Gastroesophageal sphincter (tissue), 4 donors: ENCODE data around the gene PLEKHG2. TPM values are rescaled to one million over a fixed set of nuclear protein-coding genes. Genes with fewer than 3 reads are reported as not detected.

Experiments used
- ATAC-seq: fragments of 150-250 bp; one replicate; pipeline ENCODE4 v1.9.1; 2016; ENCODE audit warnings: mild to moderate bottlenecking, moderate library complexity
- H3K27ac ChIP-seq, 4 donors: fragments of 200-600 bp; sonication (generic) in 3 of 4; 1 replicate in 3 of 4; 2 replicates in 1 of 4; pipeline ENCODE4 v1.5.1; 2016 to 2019
- H3K27me3 ChIP-seq: fragments of 200-600 bp; sonication (generic); one replicate; pipeline ENCODE4 v1.5.1; 2019
- H3K36me3 ChIP-seq, 2 donors: fragments of 200-600 bp; sonication (generic); one replicate each; pipeline ENCODE4 v1.5.1; 2019; ENCODE audit warnings: control low read depth in 1 of 2
- H3K4me1 ChIP-seq, 3 donors: fragments of 200-600 bp; sonication (generic); 1 replicate in 2 of 3; 2 replicates in 1 of 3; pipeline ENCODE4 v1.5.1; 2016 to 2019; ENCODE audit warnings: control low read depth in 2 of 3
- H3K4me3 ChIP-seq, 2 donors: fragments of 200-600 bp; sonication (generic); one replicate each; pipeline ENCODE4 v1.5.1; 2019; ENCODE audit warnings: mild to moderate bottlenecking in 1 of 2, moderate library complexity in 1 of 2
- H3K9me3 ChIP-seq, 3 donors: fragments of 200-600 bp; sonication (generic); one replicate each; pipeline ENCODE4 v1.5.1; 2017 to 2019; ENCODE audit warnings: control low read depth in 2 of 3
- CTCF ChIP-seq, 4 experiments: fragments of 200-600 bp in 2 of 4; fragments of 450-650 bp in 2 of 4; sonication (generic) in 1 of 4; IDR thresholded peaks; one replicate each; pipeline ENCODE4 v1.5.1; 2017 to 2019; ENCODE audit warnings: antibody characterized with exemption in 4 of 4, mild to moderate bottlenecking in 2 of 4, moderate library complexity in 2 of 4
- EP300 ChIP-seq: sonication (generic); formaldehyde crosslinking; IDR thresholded peaks from one replicate; pipeline ENCODE4 v1.6.1; 2017; ENCODE audit warnings: antibody characterized with exemption, mild to moderate bottlenecking
- POLR2A ChIP-seq, 2 donors: fragments of 450-650 bp; IDR thresholded peaks; one replicate each; pipeline ENCODE4 v1.6.1; 2017; ENCODE audit warnings: antibody characterized with exemption in 2 of 2, mild to moderate bottlenecking in 2 of 2, moderate library complexity in 1 of 2
- POLR2AphosphoS5 ChIP-seq: sonication (generic); formaldehyde crosslinking; IDR thresholded peaks from one replicate; pipeline ENCODE4 v1.6.1; 2017; ENCODE audit warnings: antibody characterized with exemption
- WGBS, 2 donors: methylation state at CpG; one replicate each; pipeline ENCODE4 v1.1.5; 2018; ENCODE audit warnings: low coverage in 1 of 2; 5-methylcytosine and 5-hydroxymethylcytosine counted together
- total RNA-seq, 4 donors: library from RNA; depleted of rRNA; stranded (reverse); fragments of >200 nt; gene quantifications; one replicate each; pipeline ENCODE4 v1.1.0, GENCODE V29; 2016

Gene PLEKHG2
- total RNA-seq, 4 donors from 2014 or later: 19.5 to 35.3 (median 23.4) TPM

- ATAC-seq: no peak
- WGBS, 2 donors: 82 to 92% methylated on average over 6 to 7 of the region's 7 CpGs
- TF ChIP-seq POLR2A (IDR thresholded peaks at IDR 0.05): no peak
- no peak for TF ChIP-seq POLR2AphosphoS5
- no peak for TF ChIP-seq CTCF (IDR thresholded peaks at IDR 0.05)
- no peak for TF ChIP-seq EP300
- H3K4me3 ChIP-seq: no peak overlapping the region
- H3K36me3 ChIP-seq: peaks cover 0 to 44% of the 10 kb centered on the region in 2 donors
- H3K27me3 ChIP-seq: no peaks in the 10 kb centered on the region
- H3K9me3 ChIP-seq: no peaks in the 10 kb centered on the region
- peak overlapping the region in 1 of 4 donors; percentile 17 for H3K27ac ChIP-seq
- peaks cover 4 to 29% (median 20%) of the 10 kb centered on the region in 3 donors for H3K4me1 ChIP-seq
Observed at GRCh38 chr19:39425744-39426143, 13.3 kb downstream of the PLEKHG2 start.

- Histone ChIP-seq H3K4me1 (peaks cover 4 to 33% (median 20%) of the 10 kb centered on the region in 3 donors), H3K9me3 (no peaks in the 10 kb centered on the region), H3K36me3 (peaks cover 0 to 43% of the 10 kb centered on the region in 2 donors), H3K4me3 (no peak overlapping the region), H3K27me3 (no peaks in the 10 kb centered on the region), H3K27ac (peak overlapping the region in 1 of 4 donors; percentile 88)
- TF ChIP-seq POLR2AphosphoS5: no peak
- WGBS, 2 donors: 40 to 75% methylated on average over 3 to 5 of the region's 5 CpGs
- ATAC-seq: no peak
Observed at GRCh38 chr19:39426170-39426569, 13.7 kb downstream of the PLEKHG2 start.

- Histone ChIP-seq H3K4me3 (no peak overlapping the region), H3K4me1 (peaks cover 4 to 33% (median 20%) of the 10 kb centered on the region in 3 donors), H3K27ac (peak overlapping the region in 3 of 4 donors; percentile 85 to 91 (median 88)), H3K9me3 (no peaks in the 10 kb centered on the region), H3K36me3 (peaks cover 0 to 42% of the 10 kb centered on the region in 2 donors), H3K27me3 (no peaks in the 10 kb centered on the region)
- WGBS, 2 donors: 81 to 82% methylated on average over 5 to 6 of the region's 11 CpGs
- ATAC-seq: no peak
- TF ChIP-seq POLR2AphosphoS5 (no peak), POLR2A (IDR thresholded peaks at IDR 0.05) (no peak), EP300 (no peak), CTCF (IDR thresholded peaks at IDR 0.05) (no peak)
Observed at GRCh38 chr19:39427707-39428106, 15.2 kb downstream of the PLEKHG2 start.

- H3K9me3 ChIP-seq: no peaks in the 10 kb centered on the region
- 12 to 15% methylated on average over 8 to 10 of the region's 23 CpGs for whole genome bisulfite sequencing, 2 donors
- TF ChIP-seq EP300 (no peak), POLR2AphosphoS5 (peak; percentile 92), POLR2A (IDR thresholded peaks at IDR 0.05) (no peak), CTCF (IDR thresholded peaks at IDR 0.05) (peak in 1 of 4 experiments; percentile 7)
- peaks cover 4 to 39% (median 20%) of the 10 kb centered on the region in 3 donors for H3K4me1 ChIP-seq
- peak overlapping the region in 1 of 2 donors; percentile 10 for H3K4me3 ChIP-seq
- peaks cover 0 to 42% of the 10 kb centered on the region in 2 donors for H3K36me3 ChIP-seq
- peak overlapping the region; percentile 72 to 91 (median 86) for H3K27ac ChIP-seq
- ATAC-seq: peak; percentile 86
- H3K27me3 ChIP-seq: no peaks in the 10 kb centered on the region
Observed at GRCh38 chr19:39428283-39429112, 16.0 kb downstream of the PLEKHG2 start.

GRCh38 chr19:39430675-39431593, 18.5 kb downstream of the PLEKHG2 start:
- no peaks in the 10 kb centered on the region for H3K27me3 ChIP-seq
- no peaks in the 10 kb centered on the region for H3K9me3 ChIP-seq
- H3K36me3 ChIP-seq: peaks cover 0 to 41% of the 10 kb centered on the region in 2 donors
- H3K4me3 ChIP-seq: no peak overlapping the region
- peak; percentile 48 for ATAC-seq
- H3K4me1 ChIP-seq: peaks cover 7 to 59% (median 33%) of the 10 kb centered on the region in 3 donors
- peak; percentile 70 for TF ChIP-seq POLR2AphosphoS5
- TF ChIP-seq EP300: no peak
- WGBS, 2 donors: 49% methylated on average over 14 of the region's 25 CpGs; no CpG with 5 or more reads in 1 of the 2 donors
- peak overlapping the region in 3 of 4 donors; percentile 74 to 78 (median 76) for H3K27ac ChIP-seq
